GM23248 (cell line): Measurements from ENCODE around the gene GATA5.

ENCODE experiments used
- EZH2 ChIP-seq: fragments of 200-600 bp; sonication (generic); IDR thresholded peaks from 2 replicates; pipeline ENCODE4 v1.6.1; 2018; ENCODE audit warnings: antibody characterized with exemption, mild to moderate bottlenecking; ENCODE audit not compliant: insufficient read depth, poor library complexity, severe bottlenecking
- EZH2phosphoT487 ChIP-seq: fragments of 200-600 bp; sonication (generic); IDR thresholded peaks from 2 replicates; pipeline ENCODE4 v1.6.1; 2018; ENCODE audit warnings: antibody characterized with exemption, moderate library complexity, mild to moderate bottlenecking, low read depth; ENCODE audit not compliant: insufficient read depth

DNA sequence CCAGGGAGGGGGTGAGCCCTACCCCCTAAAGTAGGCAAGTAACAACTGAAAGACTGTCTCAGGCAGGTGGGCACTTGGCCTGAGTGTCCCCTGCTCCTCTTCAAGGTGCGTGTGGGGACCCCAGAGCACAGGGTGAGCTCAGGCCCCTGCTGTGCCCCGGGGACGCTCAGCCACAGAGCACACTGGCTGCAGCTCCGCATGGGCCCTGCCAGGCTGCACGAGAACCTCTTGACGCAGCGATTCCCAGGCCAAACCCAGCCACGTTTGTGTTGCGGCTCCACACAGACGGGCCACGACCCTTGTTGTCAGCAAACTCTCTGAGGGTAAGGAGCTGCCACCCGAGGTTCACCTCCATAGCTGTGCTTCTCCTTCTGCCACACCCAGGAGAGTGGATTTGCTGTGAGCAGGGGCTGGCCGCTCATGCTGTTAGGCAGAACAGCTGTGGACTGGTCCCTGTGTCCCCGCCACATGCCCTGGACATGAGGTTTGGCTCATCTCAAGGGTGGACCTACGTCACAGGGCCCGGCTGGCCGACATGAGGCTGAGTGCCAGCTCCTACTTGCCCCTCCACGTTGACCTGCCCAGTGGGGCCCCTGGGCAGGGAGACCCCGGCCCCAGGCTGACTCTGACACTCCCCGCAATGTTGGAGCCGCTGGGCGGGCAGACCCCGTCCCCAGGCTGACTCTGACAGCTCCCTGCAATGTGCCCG is 29.7 kb upstream of the GATA5 start:
- TF ChIP-seq EZH2 (no peak), EZH2phosphoT487 (no peak)
